CD1c-positive myeloid dendritic cell (primary cell): ENCODE measurements around the gene CCN6.
A peak's percentile ranks its signal among the peaks of the same experiment; 100 is the strongest.
"Not testable (repeated sequence)": the region's sequence is repeated elsewhere in the genome, so short reads cannot be mapped to it uniquely, and the experiment has no call there.

Experiments
- DNase-seq: peaks from one replicate; pipeline ENCODE4 v3.0.0-alpha.2; 2016; ENCODE audit errors: extremely low spot score

Gene CCN6

GRCh38 chr6:112030206-112030960 is 23.5 kb upstream of the CCN6 start:
- no peak for DNase-seq

GRCh38 chr6:112030961-112031660 is 22.8 kb upstream of the CCN6 start:
- DNase-seq, result no peak

GRCh38 chr6:112031960-112032359 is 21.9 kb upstream of the CCN6 start:
- no peak for DNase-seq

GRCh38 chr6:112032728-112033127 is 21.2 kb upstream of the CCN6 start:
- no peak for DNase-seq

- no peak for DNase-seq
Measured at GRCh38 chr6:112033791-112034615, 19.9 kb upstream of the CCN6 start.

GRCh38 chr6:112034616-112034995 is 19.3 kb upstream of the CCN6 start:
- no peak for DNase-seq

GRCh38 chr6:112036088-112036637 is 17.7 kb upstream of the CCN6 start:
- no peak for DNase-seq

GRCh38 chr6:112037783-112038216 is 16.1 kb upstream of the CCN6 start:
- DNase-seq, result peak; percentile 45

GRCh38 chr6:112038268-112038667 is 15.6 kb upstream of the CCN6 start:
- DNase-seq, result no peak

- no peak for DNase-seq
Measured at GRCh38 chr6:112038756-112039430, 15.0 kb upstream of the CCN6 start.

GRCh38 chr6:112039431-112039770 is 14.5 kb upstream of the CCN6 start:
- no peak for DNase-seq

- peak; percentile 31 for DNase-seq
Measured at GRCh38 chr6:112040956-112041355, 12.9 kb upstream of the CCN6 start.

- no peak for DNase-seq
Measured at GRCh38 chr6:112041535-112041934, 12.4 kb upstream of the CCN6 start.

- DNase-seq, result peak; percentile 93
Measured at GRCh38 chr6:112043032-112044007, 10.6 kb upstream of the CCN6 start.

- DNase-seq, result no peak
Measured at GRCh38 chr6:112044196-112044595, 9.7 kb upstream of the CCN6 start.

- no peak for DNase-seq
Measured at GRCh38 chr6:112044856-112045255, 9.0 kb upstream of the CCN6 start.

GRCh38 chr6:112047523-112047922 is 6.4 kb upstream of the CCN6 start:
- DNase-seq, result not testable (repeated sequence)

GRCh38 chr6:112049026-112049799 is 4.7 kb upstream of the CCN6 start:
- no peak for DNase-seq

- DNase-seq, result no peak
Measured at GRCh38 chr6:112049996-112050395, 3.9 kb upstream of the CCN6 start.

GRCh38 chr6:112050429-112050828 is 3.5 kb upstream of the CCN6 start:
- no peak for DNase-seq
